ENCODE measurements around the gene PRODH2. TPM values are rescaled to one million over a fixed set of nuclear protein-coding genes. Genes with fewer than 3 reads are reported as not detected.

Gene PRODH2
- total RNA-seq, 2 donors from 2014 or later, result not detected

GRCh38 chr19:35757749-35758608 lies 54.7 kb downstream of the PRODH2 start, which contains the start of gene PROSER3:
Gene PROSER3, plus strand, starts transcription at chr19:35758176. Its CDS starts 40 bp downstream, at chr19:35758216.
- Mint-ChIP-seq H3K27ac (peak within 1 kb of the TSS; percentile 78 to 81), H3K9me3 (no peaks in the 10 kb centered on the region), H3K27me3 (peaks cover 0 to 11% of the 10 kb centered on the region in 2 donors), H3K4me1 (ENCODE audit: low read depth in 2 of 2) (peaks cover 19 to 32% of the 10 kb centered on the region in 2 donors), H3K4me3 (peak within 1 kb of the TSS; percentile 88), H3K36me3 (no peaks in the 10 kb centered on the region)
- DNase-seq (ENCODE audit: low spot score), result peak; percentile 99
- peak; percentile 98 to 99 for ATAC-seq

GRCh38 chr19:35757231-35757748 lies 55.4 kb downstream of the PRODH2 start:
- peak in 1 of 2 donors; percentile 10 for ATAC-seq
- H3K4me3 Mint-ChIP-seq, result peak overlapping the region; percentile 88
- peak overlapping the region; percentile 78 to 81 for H3K27ac Mint-ChIP-seq
- peaks cover 0 to 11% of the 10 kb centered on the region in 2 donors for H3K27me3 Mint-ChIP-seq
- DNase-seq (ENCODE audit: low spot score), result no peak
- H3K4me1 Mint-ChIP-seq (ENCODE audit: low read depth in 2 of 2), result peaks cover 19 to 32% of the 10 kb centered on the region in 2 donors
- no peaks in the 10 kb centered on the region for H3K9me3 Mint-ChIP-seq
- no peaks in the 10 kb centered on the region for H3K36me3 Mint-ChIP-seq

DNA sequence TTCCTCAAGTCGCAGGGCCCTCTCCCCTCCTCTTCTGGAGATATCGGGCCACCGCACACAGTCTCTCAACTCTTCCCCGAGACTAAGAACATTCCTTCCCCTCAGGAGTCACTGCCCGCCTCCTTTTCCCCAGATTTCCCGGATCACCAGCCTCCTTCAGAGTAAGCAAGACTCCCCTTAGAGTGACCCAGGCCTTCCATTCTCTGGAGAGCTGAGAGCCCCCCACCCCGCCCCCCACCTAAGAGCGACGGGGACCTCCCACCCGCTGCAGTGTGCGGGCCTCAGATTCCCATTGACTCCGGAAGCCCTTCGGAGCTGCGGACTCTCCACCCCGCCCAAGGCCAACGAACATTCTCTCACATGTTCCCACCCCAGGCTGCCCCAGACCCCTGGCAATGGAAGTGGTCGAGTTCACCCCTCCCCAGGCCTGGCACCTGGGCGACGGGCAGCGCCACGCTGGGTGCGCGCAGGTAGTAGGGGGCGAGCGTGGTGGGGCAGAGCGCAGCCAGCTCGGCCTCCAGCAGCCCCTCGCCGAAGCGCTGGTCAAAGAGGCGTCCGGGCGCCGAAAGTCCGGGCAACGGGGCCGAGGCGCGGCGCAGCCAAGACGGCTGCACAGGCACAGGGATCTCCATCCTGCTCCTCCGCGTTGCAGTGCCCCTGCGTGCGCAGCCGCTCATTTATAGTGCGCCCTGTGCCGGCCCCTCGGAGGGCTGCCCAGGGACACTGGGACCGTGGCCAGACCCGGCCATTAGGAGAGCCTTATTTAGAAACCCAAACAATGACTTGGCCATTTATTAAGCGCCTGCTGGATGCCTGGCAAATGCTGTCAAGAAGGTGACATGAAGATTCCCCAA lies 56.0 kb downstream of the PRODH2 start, which contains the start of gene HSPB6:
TSS of gene HSPB6 (minus strand) at position 653 of the 854 bp plus-strand sequence. CDS start at position 632, 21 bp downstream.
- ATAC-seq, result no peak
- DNase-seq (ENCODE audit: low spot score), result no peak
- Mint-ChIP-seq H3K36me3 (no peaks in the 10 kb centered on the region), H3K4me1 (ENCODE audit: low read depth in 2 of 2) (peaks cover 19 to 32% of the 10 kb centered on the region in 2 donors), H3K9me3 (no peaks in the 10 kb centered on the region), H3K27me3 (peaks cover 0 to 11% of the 10 kb centered on the region in 2 donors), H3K27ac (peak within 1 kb of the TSS; percentile 78 to 81), H3K4me3 (peak within 1 kb of the TSS; percentile 88)

DNA sequence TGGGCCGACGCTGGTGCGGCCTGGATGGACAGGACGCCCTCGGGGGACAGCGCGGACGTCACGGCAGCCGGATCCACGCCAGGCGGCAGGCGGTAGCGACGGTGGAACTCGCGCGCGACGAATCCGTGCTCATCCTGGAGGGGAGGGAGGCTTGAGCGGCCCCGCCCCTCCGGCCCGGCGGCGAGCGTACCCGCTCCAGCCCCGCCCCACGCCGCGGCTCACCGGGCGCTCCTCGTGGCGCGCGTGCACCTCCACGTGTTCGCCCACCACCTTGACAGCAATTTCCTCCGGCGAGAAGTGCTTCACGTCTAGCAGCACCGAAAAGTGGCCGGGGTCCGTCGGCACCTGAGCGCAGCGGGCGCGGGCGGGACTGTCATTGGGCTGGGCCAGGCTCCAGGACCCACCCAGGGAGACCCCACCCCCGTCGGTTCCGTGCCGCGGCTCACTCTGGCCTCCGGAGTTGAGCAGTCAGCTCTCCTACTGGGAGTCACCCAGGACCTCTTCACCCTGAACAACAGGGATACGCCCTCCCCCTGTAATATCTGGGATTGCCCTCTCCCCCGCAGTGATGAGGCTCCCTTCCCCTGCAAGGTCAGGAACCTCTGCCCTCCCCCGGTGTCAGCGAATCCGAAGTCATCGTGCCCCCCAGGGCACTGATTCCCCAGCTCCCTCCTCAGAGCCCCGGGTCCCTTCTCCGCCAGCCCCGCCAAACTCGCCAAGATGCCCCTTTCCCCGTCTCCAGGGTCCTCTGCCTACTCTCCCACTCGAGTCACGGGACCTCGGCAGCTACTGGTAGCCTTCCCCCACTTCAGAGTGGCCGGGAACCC lies 56.9 kb downstream of the PRODH2 start:
- Mint-ChIP-seq H3K36me3 (no peaks in the 10 kb centered on the region), H3K9me3 (no peaks in the 10 kb centered on the region), H3K27ac (no peak overlapping the region), H3K4me3 (peak overlapping the region; percentile 37), H3K27me3 (peaks cover 0 to 11% of the 10 kb centered on the region in 2 donors), H3K4me1 (ENCODE audit: low read depth in 2 of 2) (peaks cover 19 to 32% of the 10 kb centered on the region in 2 donors)
- ATAC-seq (no peak), DNase-seq (ENCODE audit: low spot score) (no peak)

- Mint-ChIP-seq H3K9me3 (no peaks in the 10 kb centered on the region), H3K4me3 (peak overlapping the region; percentile 27), H3K4me1 (ENCODE audit: low read depth in 2 of 2) (peaks cover 19 to 31% of the 10 kb centered on the region in 2 donors), H3K36me3 (no peaks in the 10 kb centered on the region), H3K27me3 (peaks cover 0 to 11% of the 10 kb centered on the region in 2 donors), H3K27ac (no peak overlapping the region)
- no peak for ATAC-seq
- DNase-seq (ENCODE audit: low spot score), result no peak
Observed at GRCh38 chr19:35755131-35755549, 57.5 kb downstream of the PRODH2 start.

- H3K4me3 Mint-ChIP-seq, result peak overlapping the region; percentile 27
- ATAC-seq (no peak), DNase-seq (ENCODE audit: low spot score) (no peak)
- H3K4me1 Mint-ChIP-seq (ENCODE audit: low read depth in 2 of 2), result peaks cover 21 to 35% of the 10 kb centered on the region in 2 donors
- H3K27ac Mint-ChIP-seq, result no peak overlapping the region
- H3K9me3 Mint-ChIP-seq, result no peaks in the 10 kb centered on the region
- no peaks in the 10 kb centered on the region for H3K36me3 Mint-ChIP-seq
- H3K27me3 Mint-ChIP-seq, result peaks cover 0 to 11% of the 10 kb centered on the region in 2 donors
Observed at GRCh38 chr19:35754370-35755130, 58.1 kb downstream of the PRODH2 start.

DNA sequence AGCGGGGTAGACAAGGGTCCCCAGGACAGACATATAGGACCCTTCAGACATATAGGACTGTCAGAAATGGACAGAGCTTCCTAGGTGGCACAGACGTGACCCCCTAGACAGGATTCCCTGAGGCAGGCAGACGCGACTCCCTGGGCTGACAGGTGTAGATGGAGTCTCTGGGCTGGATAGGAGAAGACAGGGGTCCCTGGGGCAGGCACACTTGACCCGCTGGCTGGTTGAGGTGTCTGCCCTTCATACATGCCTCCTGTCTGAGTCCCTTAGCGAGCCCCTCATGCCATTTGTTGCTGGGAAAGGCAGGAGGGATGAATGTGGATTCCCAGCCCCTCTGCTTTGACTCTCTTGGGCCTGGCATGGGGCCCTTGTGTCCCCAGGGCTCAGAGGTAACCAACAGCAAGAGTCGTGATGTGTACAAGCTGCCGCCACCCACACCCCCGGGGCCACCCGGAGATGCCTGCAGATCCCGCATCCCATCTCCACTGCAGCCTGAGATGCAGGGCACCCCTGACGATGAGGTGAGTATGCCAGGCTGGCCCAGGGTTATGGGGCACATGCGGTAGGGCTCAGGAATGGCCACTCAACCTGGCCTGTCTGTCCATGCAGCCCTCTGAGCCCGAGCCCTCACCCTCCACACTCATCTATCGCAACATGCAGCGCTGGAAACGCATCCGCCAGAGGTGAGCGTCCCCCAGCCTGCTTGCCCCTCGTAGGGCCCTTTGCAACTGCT lies 58.8 kb downstream of the PRODH2 start:
- H3K27me3 Mint-ChIP-seq, result peaks cover 0 to 11% of the 10 kb centered on the region in 2 donors
- ATAC-seq (no peak), DNase-seq (ENCODE audit: low spot score) (no peak)
- H3K9me3 Mint-ChIP-seq, result no peaks in the 10 kb centered on the region
- no peak overlapping the region for H3K4me3 Mint-ChIP-seq
- H3K27ac Mint-ChIP-seq, result no peak overlapping the region
- H3K4me1 Mint-ChIP-seq (ENCODE audit: low read depth in 2 of 2), result peaks cover 21 to 33% of the 10 kb centered on the region in 2 donors
- H3K36me3 Mint-ChIP-seq, result no peaks in the 10 kb centered on the region

DNA sequence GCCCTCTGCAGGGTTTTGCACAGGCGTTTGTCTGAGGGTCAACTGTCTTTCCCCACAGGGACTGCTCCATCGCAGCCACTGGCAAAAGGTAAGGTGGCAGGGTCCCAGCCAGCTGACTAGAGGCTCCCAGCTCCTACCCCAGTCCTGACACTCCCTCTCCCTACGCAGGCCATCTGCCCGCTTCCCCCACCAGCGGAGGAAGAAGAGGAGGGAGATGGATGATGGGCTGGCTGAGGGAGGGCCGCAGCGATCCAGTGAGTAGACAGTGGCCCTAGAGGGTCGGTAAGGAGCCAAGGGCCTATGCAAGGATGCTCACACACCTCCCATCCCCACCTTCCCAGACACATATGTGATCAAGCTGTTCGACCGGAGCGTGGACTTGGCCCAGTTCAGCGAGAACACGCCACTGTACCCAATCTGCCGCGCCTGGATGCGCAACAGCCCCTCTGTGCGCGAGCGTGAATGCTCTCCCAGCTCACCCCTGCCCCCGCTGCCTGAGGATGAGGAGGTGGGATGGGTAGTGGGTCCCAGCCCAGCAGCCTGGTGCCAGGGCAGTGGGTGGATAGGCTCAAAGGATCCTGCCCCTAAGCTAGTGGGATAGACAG lies 59.8 kb downstream of the PRODH2 start:
- peaks cover 27 to 39% of the 10 kb centered on the region in 2 donors for H3K4me1 Mint-ChIP-seq (ENCODE audit: low read depth in 2 of 2)
- no peak overlapping the region for H3K27ac Mint-ChIP-seq
- H3K27me3 Mint-ChIP-seq, result peaks cover 0 to 11% of the 10 kb centered on the region in 2 donors
- no peaks in the 10 kb centered on the region for H3K9me3 Mint-ChIP-seq
- no peaks in the 10 kb centered on the region for H3K36me3 Mint-ChIP-seq
- ATAC-seq, result no peak
- no peak for DNase-seq (ENCODE audit: low spot score)
- no peak overlapping the region for H3K4me3 Mint-ChIP-seq

GRCh38 chr19:35751839-35752745 lies 60.6 kb downstream of the PRODH2 start:
- ATAC-seq, result no peak

GRCh38 chr19:35750167-35750566 lies 62.5 kb downstream of the PRODH2 start:
- ATAC-seq (no peak), DNase-seq (ENCODE audit: low spot score) (no peak)
- H3K36me3 Mint-ChIP-seq, result no peaks in the 10 kb centered on the region
- no peaks in the 10 kb centered on the region for H3K9me3 Mint-ChIP-seq
- H3K4me3 Mint-ChIP-seq, result peak overlapping the region; percentile 41
- peaks cover 31 to 32% of the 10 kb centered on the region in 2 donors for H3K4me1 Mint-ChIP-seq (ENCODE audit: low read depth in 2 of 2)
- H3K27ac Mint-ChIP-seq, result peak overlapping the region in 1 of 2 donors; percentile 64
- peaks cover 0 to 6% of the 10 kb centered on the region in 2 donors for H3K27me3 Mint-ChIP-seq

More at GRCh38 chr19:35751839-35752745, 60.6 kb downstream of the PRODH2 start:
- Mint-ChIP-seq H3K4me1 (ENCODE audit: low read depth in 2 of 2) (peaks cover 28 to 34% of the 10 kb centered on the region in 2 donors), H3K27ac (no peak overlapping the region), H3K27me3 (peaks cover 0 to 11% of the 10 kb centered on the region in 2 donors), H3K9me3 (no peaks in the 10 kb centered on the region), H3K4me3 (no peak overlapping the region), H3K36me3 (no peaks in the 10 kb centered on the region)
- DNase-seq (ENCODE audit: low spot score), result no peak
